Liver (tissue), 3 donors: Measurements from ENCODE around the gene RBM15B.

Source experiments
- CTCF ChIP-seq: fragments of 150-350 bp; IDR thresholded peaks from 2 replicates; pipeline ENCODE4 v1.5.1; 2017; ENCODE audit warnings: improper control_type of control experiment, low read depth, low read length; ENCODE audit not compliant: missing input control
- JUND ChIP-seq, 2 donors: IDR thresholded peaks; 2 replicates each; pipeline ENCODE4 v1.6.1; 2016; ENCODE audit warnings: antibody characterized with exemption in 2 of 2
- MAX ChIP-seq: IDR thresholded peaks from 2 replicates; pipeline ENCODE4 v1.6.1; 2016; ENCODE audit warnings: antibody characterized with exemption
- RAD21 ChIP-seq, 2 donors: IDR thresholded peaks; 2 replicates each; pipeline ENCODE4 v1.6.1; 2016; ENCODE audit warnings: antibody characterized with exemption in 2 of 2, mild to moderate bottlenecking in 2 of 2
- REST ChIP-seq: IDR thresholded peaks from 2 replicates; pipeline ENCODE4 v1.6.1; 2016; ENCODE audit warnings: antibody characterized with exemption, mild to moderate bottlenecking
- SP1 ChIP-seq: IDR thresholded peaks from 2 replicates; pipeline ENCODE4 v1.6.1; 2018; ENCODE audit warnings: antibody characterized with exemption, mild to moderate bottlenecking
- ZBTB33 ChIP-seq: IDR thresholded peaks from 2 replicates; pipeline ENCODE4 v1.6.1; 2016; ENCODE audit warnings: antibody characterized with exemption
- donor health status: healthy.
- donor health status: healthy.

GRCh38 chr3:51373658-51374421, 17.2 kb upstream of the RBM15B start:
- TF ChIP-seq CTCF, result no peak
- TF ChIP-seq MAX, result no peak
- no peak for TF ChIP-seq RAD21 (IDR thresholded peaks at IDR 0.05)
- TF ChIP-seq ZBTB33, result no peak
- TF ChIP-seq REST, result no peak
- TF ChIP-seq SP1, result peak; percentile 40
- no peak for TF ChIP-seq JUND (IDR thresholded peaks at IDR 0.05)
